DMS 273 treated with DMSO at 0.1 percent for 48 hours (cell line): ENCODE data around the gene TK2.
A peak's percentile ranks its signal among the peaks of the same experiment; 100 is the strongest.
"Not testable (repeated sequence)": the region's sequence is repeated elsewhere in the genome, so short reads cannot be mapped to it uniquely, and the experiment has no call there.

Source experiments
- DNase-seq: peaks from one replicate; lab custom pipeline; 2025; lab: John Stamatoyannopoulos, UW

Gene TK2

DNA sequence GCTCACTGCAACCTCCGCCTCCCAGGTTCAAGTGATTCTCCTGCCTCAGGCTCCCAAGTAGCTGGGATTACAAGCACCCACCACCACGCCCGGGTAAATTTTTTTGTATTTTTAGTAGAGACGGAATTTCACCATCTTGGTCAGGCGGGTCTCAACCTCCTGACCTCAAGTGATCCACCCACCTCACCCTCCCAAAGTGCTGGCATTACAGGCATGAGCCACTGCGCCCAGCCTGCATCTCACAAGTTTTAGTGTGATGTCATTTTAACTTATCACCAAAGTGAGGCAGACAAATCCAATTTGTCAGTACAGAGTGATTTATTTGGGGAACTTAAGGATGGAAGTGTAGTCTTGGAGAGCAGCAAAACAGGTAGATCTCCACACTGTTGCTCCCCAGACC lies 83.3 kb downstream of the TK2 start:
- DNase-seq, result not testable (repeated sequence)

DNA sequence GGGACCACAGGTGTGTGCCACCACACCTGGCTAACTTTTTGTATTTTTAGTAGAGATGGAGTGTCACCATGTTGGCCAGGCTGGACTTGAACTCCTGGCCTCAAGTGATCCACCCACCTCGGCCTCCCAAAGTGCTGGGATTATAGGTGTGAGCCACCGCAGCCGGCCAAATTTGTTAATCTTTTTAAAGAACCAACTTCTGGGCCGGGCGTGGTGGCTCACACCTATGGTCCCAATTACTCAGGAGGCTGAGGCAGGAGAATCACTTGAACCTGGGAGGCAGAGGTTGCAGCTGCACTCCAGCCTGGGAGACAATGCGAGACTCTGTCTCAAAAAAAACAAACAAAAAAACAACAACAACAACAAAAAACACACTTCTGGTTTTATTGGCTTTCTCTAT lies 84.0 kb downstream of the TK2 start:
- DNase-seq, result not testable (repeated sequence)

DNA sequence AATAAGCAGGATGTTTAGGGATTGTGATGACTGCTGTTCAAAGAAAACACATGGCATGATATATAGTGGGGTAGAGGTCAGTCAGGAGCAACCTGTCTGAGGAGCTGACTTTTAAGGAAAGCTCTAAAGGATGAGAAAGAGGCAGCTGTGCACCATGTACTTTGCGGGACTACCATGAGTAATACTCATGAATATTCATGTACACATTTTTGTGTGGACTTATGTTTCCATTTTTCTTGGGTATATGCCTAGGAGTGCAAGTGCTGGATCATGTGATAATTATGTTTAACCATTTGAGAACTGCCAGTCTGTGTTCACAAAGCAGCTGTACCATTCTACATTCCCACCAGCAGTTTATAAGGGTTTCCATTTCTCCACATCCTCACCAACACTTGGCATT lies 87.0 kb downstream of the TK2 start:
- DNase-seq, result peak; percentile 73

DNA sequence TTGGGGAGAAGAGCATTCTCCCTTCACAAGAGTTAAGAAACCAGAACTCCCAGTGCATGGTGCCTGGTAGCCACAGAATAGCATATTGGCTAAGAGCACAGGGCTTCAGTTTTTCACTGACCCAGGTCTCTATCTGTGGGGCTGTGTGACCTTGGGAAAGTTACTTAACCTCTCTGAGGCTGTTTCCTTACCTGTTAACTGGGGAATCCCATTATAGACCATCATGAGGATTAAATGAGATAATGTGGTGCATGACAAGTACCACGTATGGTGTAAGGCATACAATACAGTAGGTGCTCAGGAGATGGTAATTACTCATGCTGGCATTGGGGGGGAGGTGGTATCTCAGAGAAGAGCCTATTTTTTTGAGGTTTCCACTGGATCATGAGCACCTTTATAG lies 89.2 kb downstream of the TK2 start:
- no peak for DNase-seq

DNA sequence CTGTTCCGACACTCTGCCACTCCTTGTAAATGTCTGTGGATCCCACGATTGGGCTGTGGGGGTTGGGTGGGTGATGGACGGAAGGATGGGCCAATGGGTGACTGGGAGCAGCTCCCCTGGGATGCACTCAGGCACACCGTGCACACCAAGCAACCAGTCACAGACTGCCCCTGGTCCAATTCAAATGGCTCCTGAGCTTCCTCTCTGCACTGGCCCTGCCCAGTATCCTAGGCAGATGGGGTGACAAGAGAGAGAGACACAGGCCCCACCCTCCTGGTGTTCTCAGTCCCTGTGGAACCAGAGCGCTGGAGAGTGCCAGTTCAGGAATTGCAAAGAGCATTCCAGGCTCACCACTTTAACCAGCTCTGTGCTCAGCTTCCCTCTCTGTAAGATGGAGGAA lies 90.0 kb downstream of the TK2 start:
- no peak for DNase-seq

DNA sequence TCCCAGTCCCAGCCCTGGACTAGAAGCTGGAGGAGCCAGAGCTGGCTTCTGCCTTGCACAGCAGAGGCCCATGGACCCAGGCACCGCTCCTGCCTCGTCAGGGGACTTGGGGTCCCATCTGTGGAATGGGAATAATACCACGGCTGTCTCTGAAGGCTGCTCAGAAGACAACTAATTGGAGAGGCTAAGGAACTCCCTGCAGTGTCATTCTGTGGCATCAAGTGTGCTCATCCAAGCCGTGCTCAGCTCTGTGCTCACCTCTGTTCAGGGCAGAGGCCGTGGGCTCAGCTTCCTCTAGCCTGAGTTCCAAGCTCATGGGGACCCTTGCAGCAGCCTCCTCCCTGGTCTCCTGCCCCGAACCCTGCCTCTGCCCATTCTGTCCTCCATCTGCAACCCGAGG lies 91.1 kb downstream of the TK2 start:
- DNase-seq, result no peak

DNA sequence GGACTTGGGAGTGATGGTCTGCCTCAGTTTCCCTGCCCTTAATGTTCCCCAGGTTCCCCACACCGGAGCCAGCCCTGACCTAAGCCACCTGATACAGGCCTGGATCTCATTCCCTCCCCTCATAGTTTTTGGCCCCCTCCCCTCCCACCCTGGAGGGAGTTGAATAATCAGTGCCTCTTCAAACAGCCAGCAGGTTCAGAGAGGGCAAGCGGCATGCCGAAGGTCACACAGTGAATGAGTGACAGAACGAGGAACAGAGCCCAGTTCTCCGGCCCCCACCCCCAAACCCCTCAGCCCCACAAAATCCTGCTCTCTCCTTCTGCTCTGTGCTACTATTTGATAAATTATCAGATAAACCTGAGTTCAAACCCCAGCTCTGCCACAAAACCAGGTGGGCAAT lies 91.6 kb downstream of the TK2 start:
- DNase-seq, result no peak
